Measurements from ENCODE around the gene STAG3. TPM values are rescaled to one million over a fixed set of nuclear protein-coding genes. Genes with fewer than 3 reads are reported as not detected.

STAG3 gene
- total and polyA plus RNA-seq, 2 donors (not counting 1 experiment from before 2014, with no cell fraction given): 24.8 to 33.4 TPM

DNA sequence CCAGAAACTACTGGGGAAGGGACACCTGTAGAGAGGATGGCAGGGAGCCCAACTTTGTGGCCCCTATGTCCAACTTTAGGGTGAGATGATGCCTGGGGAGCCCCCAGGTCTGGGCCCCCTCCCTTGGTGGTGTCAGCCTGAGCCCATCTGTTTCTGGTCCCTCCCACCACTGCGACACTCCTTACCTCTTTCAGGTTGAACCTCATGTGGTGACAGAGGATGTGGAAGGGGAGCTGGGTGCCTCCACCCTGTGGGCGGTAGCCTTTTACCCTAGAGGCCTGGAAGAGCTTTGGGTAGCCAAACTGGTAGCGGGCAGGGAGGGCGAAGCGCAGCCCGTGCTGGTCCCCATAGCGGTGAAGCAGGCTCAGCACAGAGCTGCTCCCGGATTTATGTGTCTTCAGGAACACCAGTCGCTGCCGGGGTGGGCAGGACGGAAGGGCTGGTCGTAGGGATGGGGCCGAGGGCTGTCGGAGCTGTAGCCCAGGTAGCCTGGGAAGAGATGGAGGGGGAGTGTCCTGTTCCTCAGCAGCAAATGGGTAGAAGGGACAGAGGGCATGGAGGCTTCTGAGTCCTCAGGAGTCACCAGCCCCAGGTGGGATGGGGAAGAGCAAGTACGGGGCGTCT is 11.3 kb upstream of the STAG3 start:
- Histone ChIP-seq H4K20me1 (ENCODE audit: control insufficient read depth, insufficient read depth, low read length, poor library complexity, severe bottlenecking) (peaks cover 5% of the 10 kb centered on the region), H3K27me3 (replicated peaks in 1 of 4; ENCODE audit: control extremely low read depth in 1 of 4, control insufficient read depth in 3 of 4, insufficient read depth in 4 of 4, low read length in 3 of 4) (peaks cover 0 to 53% (median 34%) of the 10 kb centered on the region in 4 experiments), H3K4me2 (replicated peaks; ENCODE audit: low read depth, low read length, poor library complexity, severe bottlenecking) (no peak overlapping the region), H3K4me1 (ENCODE audit: control insufficient read depth in 2 of 2, insufficient read depth in 2 of 2, low read length in 2 of 2) (peaks cover 33 to 42% of the 10 kb centered on the region in 2 donors), H3K4me3 (ENCODE audit: control extremely low read depth in 1 of 5, extremely low read depth in 1 of 5, insufficient read depth in 1 of 5, low read depth in 2 of 5, low read length in 4 of 5) (no peak overlapping the region), H3K27ac (ENCODE audit: low read length in 2 of 2) (no peak overlapping the region), H3K9ac (ENCODE audit: low read length) (no peak overlapping the region), H3K36me3 (replicated peaks in 1 of 2; ENCODE audit: control extremely low read depth in 1 of 2, control insufficient read depth in 1 of 2, extremely low read depth in 1 of 2, insufficient read depth in 2 of 2, low read length in 1 of 2) (no peaks in the 10 kb centered on the region), H2AFZ (ENCODE audit: insufficient read depth, low read depth, low read length, poor library complexity, severe bottlenecking) (no peak overlapping the region), H3K79me2 (ENCODE audit: control insufficient read depth, insufficient read depth, low read length) (no peaks in the 10 kb centered on the region), H3K9me3 (ENCODE audit: control extremely low read depth in 1 of 3, control insufficient read depth in 2 of 3, insufficient read depth in 1 of 3, low read length in 2 of 3) (peaks cover 0 to 7% (median 0%) of the 10 kb centered on the region in 3 donors)
- Mint-ChIP-seq H3K4me3 (no peak overlapping the region), H3K27me3 (peaks cover 48% of the 10 kb centered on the region), H3K27ac (no peak overlapping the region), H3K4me1 (peaks cover 39% of the 10 kb centered on the region), H3K9me3 (ENCODE audit: insufficient read depth) (no peaks in the 10 kb centered on the region)
- ATAC-seq (ENCODE audit: low read depth) (no peak), DNase-seq (peak; percentile 24)
- 77% methylated on average over 15 of the region's 16 CpGs for WGBS (ENCODE audit: insufficient coverage)
- ChIA-PET POLR2A (interaction anchor here (0.6 to 0.9 kb wide), 2 partner anchors 10 to 303 kb away, joined by 3 read pairs; partner anchors contain the start of gene GPC2), CTCF (interaction anchor here (1.2 to 3.2 kb wide), 3 partner anchors 9 to 34 kb away, joined by 3 to 12 read pairs (median 3); no protein-coding TSS in a partner anchor)
- TF ChIP-seq, protein P1, sequence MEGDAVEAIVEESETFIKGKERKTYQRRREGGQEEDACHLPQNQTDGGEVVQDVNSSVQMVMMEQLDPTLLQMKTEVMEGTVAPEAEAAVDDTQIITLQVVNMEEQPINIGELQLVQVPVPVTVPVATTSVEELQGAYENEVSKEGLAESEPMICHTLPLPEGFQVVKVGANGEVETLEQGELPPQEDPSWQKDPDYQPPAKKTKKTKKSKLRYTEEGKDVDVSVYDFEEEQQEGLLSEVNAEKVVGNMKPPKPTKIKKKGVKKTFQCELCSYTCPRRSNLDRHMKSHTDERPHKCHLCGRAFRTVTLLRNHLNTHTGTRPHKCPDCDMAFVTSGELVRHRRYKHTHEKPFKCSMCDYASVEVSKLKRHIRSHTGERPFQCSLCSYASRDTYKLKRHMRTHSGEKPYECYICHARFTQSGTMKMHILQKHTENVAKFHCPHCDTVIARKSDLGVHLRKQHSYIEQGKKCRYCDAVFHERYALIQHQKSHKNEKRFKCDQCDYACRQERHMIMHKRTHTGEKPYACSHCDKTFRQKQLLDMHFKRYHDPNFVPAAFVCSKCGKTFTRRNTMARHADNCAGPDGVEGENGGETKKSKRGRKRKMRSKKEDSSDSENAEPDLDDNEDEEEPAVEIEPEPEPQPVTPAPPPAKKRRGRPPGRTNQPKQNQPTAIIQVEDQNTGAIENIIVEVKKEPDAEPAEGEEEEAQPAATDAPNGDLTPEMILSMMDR (IDR thresholded peaks at IDR 0.05): no peak
- TF ChIP-seq EZH2 (IDR thresholded peaks at IDR 0.05; ENCODE audit: borderline replicate concordance, insufficient read depth, low read depth, low read length, poor library complexity, severe bottlenecking): no peak
- intact Hi-C loops (cut with micrococcal nuclease): no loop called here
